Measurements from ENCODE around the gene ZNF516.

ZNF516 gene

GRCh38 chr18:76465630-76466409 lies 29.2 kb downstream of the ZNF516 start:
- no peak for DNase-seq

DNA sequence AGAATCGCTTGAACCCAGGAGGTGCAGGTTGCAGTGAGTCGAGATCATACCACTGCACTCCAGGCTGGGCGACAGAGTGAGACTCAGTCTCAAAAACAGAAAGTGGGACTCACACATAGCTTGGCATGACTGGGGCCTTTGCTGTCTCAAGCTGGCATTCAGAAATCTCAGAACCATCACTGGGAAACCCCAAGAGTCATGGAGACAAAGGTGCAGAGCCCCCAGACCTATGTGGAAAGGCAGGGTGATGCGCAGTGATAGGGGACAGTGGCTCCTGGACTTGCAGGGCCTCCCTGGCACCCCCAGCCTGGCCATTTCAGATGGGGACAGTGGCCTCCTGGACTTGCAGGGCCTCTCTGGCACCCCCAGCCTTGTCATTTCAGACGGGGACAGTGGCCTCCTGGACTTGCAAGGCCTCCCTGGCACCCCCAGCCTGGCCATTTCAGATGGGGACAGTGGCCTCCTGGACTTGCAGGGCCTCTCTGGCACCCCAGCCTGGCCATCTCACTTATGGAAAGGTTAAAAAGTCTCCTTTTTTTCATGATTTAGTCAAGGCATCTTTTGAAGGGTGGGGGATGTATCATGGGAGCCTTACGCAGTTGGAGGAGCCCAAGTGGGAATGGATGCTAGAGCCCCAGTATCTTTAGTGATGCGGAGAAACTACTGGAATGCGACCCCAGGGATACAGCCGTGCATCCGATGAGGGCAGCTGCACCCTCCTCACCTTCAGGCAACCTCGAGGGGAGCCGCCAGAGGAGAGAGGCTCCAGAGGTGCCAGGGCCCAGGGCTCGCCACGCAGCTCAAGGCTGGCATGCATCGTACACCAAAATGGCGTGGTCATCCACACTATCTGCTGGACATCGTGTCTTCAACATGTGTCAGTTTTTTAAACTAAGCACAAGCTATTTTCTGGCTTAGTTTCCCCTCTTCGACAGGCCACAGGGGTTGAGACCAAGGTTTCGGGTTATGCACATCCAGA lies 30.5 kb downstream of the ZNF516 start:
- no peak for DNase-seq

DNA sequence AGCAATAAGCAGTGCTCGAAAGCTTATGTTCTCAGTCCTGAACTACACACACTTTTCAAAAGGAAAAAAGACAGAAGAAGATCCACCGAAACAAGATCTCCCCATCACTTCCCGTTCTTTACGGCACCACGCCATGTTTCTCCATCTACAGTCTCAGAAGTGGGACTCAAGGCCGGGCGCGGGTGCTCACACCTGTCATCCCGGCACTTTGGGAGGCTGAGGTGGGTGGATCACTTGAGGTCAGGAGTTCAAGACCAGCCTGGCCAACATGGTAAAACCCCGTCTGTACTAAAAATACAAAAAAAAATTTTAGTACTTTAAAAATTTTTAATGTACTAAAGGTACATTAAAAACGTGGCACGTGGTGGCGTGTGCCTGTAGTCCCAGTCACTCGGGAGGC lies 31.2 kb downstream of the ZNF516 start:
- no peak for DNase-seq

DNA sequence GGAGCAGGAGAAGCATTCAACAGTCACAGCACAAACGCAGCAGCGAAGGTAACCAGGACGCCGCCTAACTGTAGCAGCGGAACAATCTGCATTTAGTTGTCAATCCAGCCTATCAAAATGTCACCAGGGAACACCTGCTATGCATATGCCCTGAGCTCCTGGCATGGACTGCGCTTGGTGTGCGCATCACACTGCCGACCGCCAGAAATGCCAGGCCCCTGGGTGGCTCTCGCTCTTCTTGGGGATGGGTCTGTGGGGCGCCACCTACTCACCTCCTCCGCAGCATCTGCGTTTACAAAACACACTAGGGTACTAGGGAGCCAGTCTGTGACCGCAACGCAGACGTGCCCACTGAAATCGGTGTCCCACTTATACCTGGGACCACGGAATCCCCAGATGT lies 31.7 kb downstream of the ZNF516 start:
- no peak for DNase-seq

DNA sequence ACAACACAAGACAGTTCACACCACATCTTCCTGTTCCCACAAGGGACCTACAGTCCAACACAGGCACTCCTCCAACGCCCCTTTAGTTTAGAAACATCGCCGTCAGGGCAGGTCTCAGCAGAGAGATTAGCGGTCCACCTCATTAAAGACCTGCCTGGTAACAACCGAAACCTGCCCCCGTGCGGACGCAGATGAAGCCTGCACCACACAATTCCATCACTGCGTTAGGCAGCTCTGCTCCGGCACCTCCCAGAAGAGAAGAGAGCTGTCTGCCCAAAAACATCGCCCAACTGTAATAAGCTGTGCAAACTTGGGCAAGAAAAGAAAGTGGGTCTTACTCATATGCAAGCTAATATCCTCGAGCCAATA lies 32.7 kb downstream of the ZNF516 start:
- no peak for DNase-seq

- DNase-seq, result no peak
Observed at GRCh38 chr18:76461692-76462325, 33.2 kb downstream of the ZNF516 start.

DNA sequence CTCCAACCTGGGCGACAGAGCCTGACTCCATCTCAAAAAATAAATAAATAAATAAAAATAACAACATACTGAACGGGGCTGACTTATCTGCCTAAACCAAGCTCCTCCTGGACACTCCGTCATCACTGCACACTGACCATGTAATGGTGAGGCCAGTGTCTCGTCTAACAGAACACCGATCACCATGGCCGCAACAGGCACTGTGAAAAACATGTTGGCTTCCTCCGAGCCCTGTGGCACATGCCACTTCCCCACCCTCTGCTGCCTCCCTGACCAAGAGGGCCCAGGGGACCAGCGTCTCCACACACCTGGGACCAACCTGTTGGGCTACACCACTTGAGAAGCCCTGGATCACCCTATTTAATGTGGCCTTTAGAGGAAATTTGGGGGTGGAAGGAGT lies 33.9 kb downstream of the ZNF516 start:
- no peak for DNase-seq

GRCh38 chr18:76460482-76460881 lies 34.6 kb downstream of the ZNF516 start:
- no peak for DNase-seq

- DNase-seq, result no peak
Observed at GRCh38 chr18:76459687-76460350, 35.2 kb downstream of the ZNF516 start.

DNA sequence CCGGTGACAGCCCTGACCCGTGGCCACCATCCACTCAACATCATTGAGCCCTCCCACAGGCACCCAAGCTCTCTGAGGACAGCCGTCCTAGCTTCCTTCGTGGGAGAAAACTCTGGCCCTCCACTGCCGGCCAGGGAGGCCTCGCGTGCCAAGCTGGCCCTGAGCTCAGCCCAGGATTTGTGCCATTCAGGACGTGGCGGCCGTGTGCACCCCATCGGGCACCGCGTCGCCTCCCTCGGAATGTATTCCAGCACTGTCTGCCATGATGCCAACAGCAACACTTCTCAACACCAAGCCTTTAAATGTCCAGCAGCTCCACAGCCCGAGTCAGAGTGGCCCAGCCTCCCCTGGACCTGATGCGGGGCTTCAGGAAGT lies 35.7 kb downstream of the ZNF516 start:
- DNase-seq, result no peak

DNA sequence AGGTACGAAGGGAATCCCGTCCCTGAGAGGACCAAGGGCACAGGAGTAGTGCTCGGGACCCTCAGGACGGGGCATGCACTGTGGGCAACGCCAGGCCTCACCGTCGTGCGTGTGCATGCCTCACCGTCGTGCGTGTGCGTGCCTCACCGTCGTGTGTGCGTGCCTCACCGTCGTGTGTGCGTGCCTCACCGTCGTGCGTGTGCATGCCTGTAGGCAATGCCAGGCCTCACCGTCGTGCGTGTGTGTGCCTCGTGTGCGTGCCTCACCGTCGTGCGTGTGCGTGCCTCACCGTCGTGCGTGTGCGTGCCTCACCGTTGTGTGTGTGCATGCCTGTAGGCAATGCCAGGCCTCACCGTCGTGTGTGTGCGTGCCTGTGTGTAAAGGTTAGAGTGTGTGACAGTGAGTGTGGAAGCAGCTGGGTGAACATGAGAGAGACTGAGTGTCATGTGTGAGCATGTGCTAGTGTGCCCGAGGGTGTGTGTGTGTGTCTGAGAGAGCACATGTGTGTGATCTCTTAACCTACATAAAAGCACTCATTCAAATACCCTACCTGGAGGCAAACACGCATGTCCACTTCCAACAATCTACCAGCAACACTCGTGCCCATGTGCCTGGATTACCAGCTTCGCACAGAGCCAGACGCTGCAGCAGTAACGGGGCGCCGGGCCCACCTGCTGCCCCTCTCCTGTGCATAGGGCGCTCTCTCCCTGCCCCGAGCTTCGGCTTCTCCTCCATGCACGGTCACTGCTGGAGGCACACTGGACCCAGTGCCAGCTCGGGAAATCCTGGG lies 36.3 kb downstream of the ZNF516 start:
- no peak for DNase-seq

DNA sequence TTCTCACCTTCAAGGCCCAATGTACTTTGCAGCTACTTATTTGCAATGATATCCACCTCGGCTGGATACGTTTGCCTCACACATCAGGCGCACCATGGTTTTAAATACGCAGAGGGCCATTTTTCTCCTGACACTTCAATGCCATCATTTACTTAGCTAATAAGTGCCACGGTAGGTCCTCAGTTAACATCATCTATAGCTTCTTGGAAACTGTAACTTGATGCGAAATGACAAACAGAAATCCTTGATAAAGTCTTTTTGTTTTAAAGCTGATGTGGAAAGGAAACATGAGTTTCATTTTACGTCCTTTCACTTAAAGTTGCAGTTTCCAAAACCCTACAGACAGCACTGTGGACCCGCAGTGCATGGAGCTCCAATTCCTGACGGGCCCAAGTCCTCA lies 37.1 kb downstream of the ZNF516 start:
- DNase-seq, result no peak

DNA sequence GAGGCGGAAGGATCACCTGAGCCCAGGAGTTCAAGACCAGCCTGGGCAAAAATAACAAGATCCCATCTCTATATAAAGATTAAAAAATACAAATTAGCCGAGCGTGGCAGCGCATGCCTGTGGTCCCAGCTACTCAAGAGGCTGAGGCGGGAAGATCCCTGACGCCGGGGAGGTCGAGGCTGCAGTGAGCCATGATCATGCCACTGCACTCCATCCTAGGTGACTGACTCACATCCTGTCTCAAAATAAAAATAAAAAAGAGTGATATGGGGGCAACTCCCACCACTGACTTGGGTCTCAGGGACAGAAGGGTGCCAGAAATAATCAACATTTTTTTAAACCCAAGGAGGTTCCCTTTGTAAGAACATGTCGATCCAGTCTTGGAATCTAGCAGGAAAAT lies 37.6 kb downstream of the ZNF516 start:
- no peak for DNase-seq

DNA sequence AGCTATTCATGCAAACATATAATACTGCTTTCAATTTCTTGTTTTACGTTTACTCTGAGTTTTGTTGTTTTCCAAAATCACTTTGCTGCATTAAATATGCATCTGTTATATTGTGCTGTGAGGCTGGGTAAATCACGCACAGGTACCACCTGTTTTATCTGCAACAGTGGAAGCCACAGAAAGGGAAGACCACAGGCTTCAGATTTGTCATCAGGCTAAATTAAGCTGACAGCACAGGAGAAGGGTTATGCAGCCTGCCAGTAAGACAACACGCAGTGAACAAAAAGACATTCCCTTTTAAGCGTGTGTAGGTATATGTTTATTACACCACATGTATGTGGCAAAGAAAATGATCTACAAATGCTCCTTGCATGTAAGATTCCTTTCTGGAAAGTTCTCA lies 38.2 kb downstream of the ZNF516 start:
- no peak for DNase-seq

GRCh38 chr18:76456018-76456750 lies 38.9 kb downstream of the ZNF516 start:
- no peak for DNase-seq

DNA sequence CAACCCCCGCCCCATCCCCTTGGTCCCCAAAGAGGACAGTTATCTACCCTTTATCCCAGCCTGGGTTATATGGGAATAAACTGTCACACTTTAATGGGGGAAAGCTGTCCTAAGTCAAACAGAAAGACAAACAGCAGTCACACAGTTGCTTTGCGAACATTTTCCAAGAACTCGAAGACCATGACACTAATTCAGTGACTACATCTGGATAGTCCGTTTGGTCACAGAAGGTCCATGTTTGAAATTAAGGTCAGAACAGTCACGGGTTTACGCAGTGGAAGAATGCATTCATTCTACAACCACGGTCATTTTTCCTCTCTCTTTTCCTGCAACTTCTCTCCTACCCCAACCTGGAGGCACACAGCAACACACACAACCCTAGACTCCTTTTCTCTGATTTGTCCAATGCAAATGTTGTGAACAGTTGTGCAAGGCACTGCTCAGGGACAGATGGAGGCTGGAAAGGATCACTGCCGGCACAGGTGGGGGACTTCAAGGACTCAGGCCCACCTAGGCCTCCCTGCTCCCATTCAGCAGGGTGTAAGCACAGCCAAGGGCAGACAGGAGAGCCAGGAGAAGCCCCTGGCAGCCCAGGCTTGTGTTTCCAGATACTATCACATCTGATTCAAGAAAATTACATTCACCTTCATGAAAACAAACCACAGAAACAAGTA lies 39.9 kb downstream of the ZNF516 start:
- DNase-seq, result no peak

GRCh38 chr18:76454418-76454817 lies 40.6 kb downstream of the ZNF516 start:
- DNase-seq, result peak; percentile 33 to 57

DNA sequence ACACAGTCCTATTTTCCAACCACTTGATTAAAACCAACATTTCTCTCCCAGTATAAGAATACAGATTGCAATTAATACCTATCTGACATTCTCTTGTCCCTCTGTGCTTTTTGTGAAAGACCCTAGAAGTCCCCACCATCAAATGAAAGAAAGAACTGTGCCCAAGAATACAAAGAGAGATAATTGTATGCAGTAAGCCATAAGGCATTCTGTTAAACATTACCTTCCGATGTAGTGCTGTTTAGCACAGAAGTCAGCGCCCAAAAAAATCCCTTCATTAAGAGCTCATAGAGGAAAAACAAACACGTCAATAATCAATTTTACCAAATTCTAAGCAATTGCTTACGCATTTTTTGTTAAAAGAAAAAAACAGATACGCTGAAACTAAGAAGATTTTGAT lies 41.1 kb downstream of the ZNF516 start:
- DNase-seq, result no peak

- DNase-seq, result no peak
Observed at GRCh38 chr18:76453057-76453561, 41.9 kb downstream of the ZNF516 start.

GRCh38 chr18:76452357-76452756 lies 42.7 kb downstream of the ZNF516 start:
- peak; percentile 52 to 63 for DNase-seq

All from SHP77 (cell line).